Loucy (cell line): ENCODE results near the gene C12orf43.

ENCODE experiments used
- CTCF ChIP-seq: fragments of 200-600 bp; sonication (generic); conservative IDR thresholded peaks from 2 replicates; pipeline ENCODE4 v1.5.1; 2014; ENCODE audit warnings: mild to moderate bottlenecking, antibody characterized with exemption, low read length
- EZH2phosphoT487 ChIP-seq: fragments of 200-600 bp; IDR thresholded peaks from 2 replicates; pipeline ENCODE4 v1.6.1; 2018; ENCODE audit warnings: antibody characterized with exemption, mild to moderate bottlenecking, moderate library complexity, borderline replicate concordance

- TF ChIP-seq CTCF (no peak), EZH2phosphoT487 (no peak)
Measured at GRCh38 chr12:121025442-121026226, 9.3 kb upstream of the C12orf43 start.
